ENCODE results near the gene UBE2J2. TPM values are rescaled to one million over a fixed set of nuclear protein-coding genes. Genes with fewer than 3 reads are reported as not detected.

UBE2J2 gene
- total RNA-seq, 3 donors from 2014 or later (not counting 1 experiment from before 2014, with no cell fraction given) = 66.0 to 84.2 (median 78.1) TPM

GRCh38 chr1:1292851-1293250, 19.2 kb upstream of the UBE2J2 start:
- H3K27me3 ChIP-seq (ENCODE audit: control insufficient read depth, insufficient read depth, low read length) = no peaks in the 10 kb centered on the region
- intact Hi-C loops (cut with micrococcal nuclease) = loop anchor here (5.0 kb wide), 1 partner anchor 311 kb away; the partner anchor contains the start of gene PERM1
- Mint-ChIP-seq H3K27me3 (ENCODE audit: low read depth in 2 of 2) (peaks cover 0 to 3% of the 10 kb centered on the region in 2 donors), H3K27ac (no peak overlapping the region), H3K4me1 (peaks cover 0 to 5% of the 10 kb centered on the region in 2 donors), H3K36me3 (no peaks in the 10 kb centered on the region), H3K4me3 (no peak overlapping the region), H3K9me3 (no peaks in the 10 kb centered on the region)
- DNase-seq (no peak), ATAC-seq (no peak)
- 96% methylated on average over 18 of the region's 18 CpGs for WGBS (ENCODE audit: insufficient coverage)
- H3K4me3 ChIP-seq (ENCODE audit: low read length) = no peak overlapping the region
- H3K9me3 ChIP-seq (ENCODE audit: control insufficient read depth, insufficient read depth, low read length) = no peaks in the 10 kb centered on the region
- H3K4me1 ChIP-seq (ENCODE audit: control insufficient read depth, insufficient read depth, low read length) = peaks cover 1% of the 10 kb centered on the region
- no peak for TF ChIP-seq CTCF (IDR thresholded peaks at IDR 0.05)
- H3K27ac ChIP-seq (ENCODE audit: low read length) = no peak overlapping the region
- H3K36me3 ChIP-seq (ENCODE audit: control insufficient read depth, insufficient read depth, low read length) = no peaks in the 10 kb centered on the region

GRCh38 chr1:1292442-1292779, 18.8 kb upstream of the UBE2J2 start:
- intact Hi-C loops (cut with micrococcal nuclease) = loop anchor here (5.0 kb wide), 1 partner anchor 310 kb away; the partner anchor contains the start of gene PERM1
- H3K36me3 ChIP-seq (ENCODE audit: control insufficient read depth, insufficient read depth, low read length) = no peaks in the 10 kb centered on the region
- 93% methylated on average over 9 of the region's 9 CpGs for WGBS (ENCODE audit: insufficient coverage)
- H3K4me1 ChIP-seq (ENCODE audit: control insufficient read depth, insufficient read depth, low read length) = no peaks in the 10 kb centered on the region
- DNase-seq (no peak), ATAC-seq (no peak)
- Mint-ChIP-seq H3K27ac (no peak overlapping the region), H3K36me3 (no peaks in the 10 kb centered on the region), H3K4me1 (peaks cover 0 to 5% of the 10 kb centered on the region in 2 donors), H3K4me3 (no peak overlapping the region), H3K27me3 (ENCODE audit: low read depth in 2 of 2) (peaks cover 0 to 3% of the 10 kb centered on the region in 2 donors), H3K9me3 (no peaks in the 10 kb centered on the region)
- no peaks in the 10 kb centered on the region for H3K9me3 ChIP-seq (ENCODE audit: control insufficient read depth, insufficient read depth, low read length)
- H3K27ac ChIP-seq (ENCODE audit: low read length) = no peak overlapping the region
- no peaks in the 10 kb centered on the region for H3K27me3 ChIP-seq (ENCODE audit: control insufficient read depth, insufficient read depth, low read length)
- no peak for TF ChIP-seq CTCF (IDR thresholded peaks at IDR 0.05)
- no peak overlapping the region for H3K4me3 ChIP-seq (ENCODE audit: low read length)

- TF ChIP-seq CTCF (IDR thresholded peaks at IDR 0.05) = peak; percentile 57
- Mint-ChIP-seq H3K36me3 (no peaks in the 10 kb centered on the region), H3K4me3 (no peak overlapping the region), H3K4me1 (peaks cover 0 to 5% of the 10 kb centered on the region in 2 donors), H3K27ac (no peak overlapping the region), H3K9me3 (no peaks in the 10 kb centered on the region), H3K27me3 (ENCODE audit: low read depth in 2 of 2) (peaks cover 0 to 3% of the 10 kb centered on the region in 2 donors)
- intact Hi-C loops (cut with micrococcal nuclease) = loop anchor here (2.0 to 5.0 kb wide), 2 partner anchors 169 to 309 kb away; partner anchors contain the start of gene PERM1
- Histone ChIP-seq H3K36me3 (ENCODE audit: control insufficient read depth, insufficient read depth, low read length) (no peaks in the 10 kb centered on the region), H3K4me3 (ENCODE audit: low read length) (no peak overlapping the region), H3K9me3 (ENCODE audit: control insufficient read depth, insufficient read depth, low read length) (no peaks in the 10 kb centered on the region), H3K4me1 (ENCODE audit: control insufficient read depth, insufficient read depth, low read length) (no peaks in the 10 kb centered on the region), H3K27me3 (ENCODE audit: control insufficient read depth, insufficient read depth, low read length) (no peaks in the 10 kb centered on the region), H3K27ac (ENCODE audit: low read length) (no peak overlapping the region)
- WGBS (ENCODE audit: insufficient coverage) = 66% methylated on average over 45 of the region's 45 CpGs
- ATAC-seq (peak in 2 of 3 donors; percentile 77 to 82), DNase-seq (peak; percentile 56 to 84)
These were observed 18.1 kb upstream of the UBE2J2 start for GRCh38 chr1:1291548-1292441.

Data from natural killer cell (primary cell).